ENCODE measurements around the gene CERCAM.

Gene CERCAM

GRCh38 chr9:128405077-128405779, 15.4 kb upstream of the CERCAM start:
- Histone ChIP-seq H3K36me3 (ENCODE audit: control insufficient read depth in 1 of 2, insufficient read depth in 2 of 2, low read depth in 1 of 2, low read length in 2 of 2) (no peaks in the 10 kb centered on the region), H3K4me2 (ENCODE audit: low read length, poor library complexity, severe bottlenecking) (no peak overlapping the region), H2BK5ac (ENCODE audit: low read depth, low read length, poor library complexity, severe bottlenecking) (no peak overlapping the region), H2BK15ac (ENCODE audit: low read depth, poor library complexity, severe bottlenecking) (no peak overlapping the region), H4K91ac (ENCODE audit: low read length) (peak overlapping the region; percentile 1), H3K4me1 (ENCODE audit: control insufficient read depth, insufficient read depth, low read depth, low read length) (peaks cover 20% of the 10 kb centered on the region), H4K8ac (ENCODE audit: low read length) (peak overlapping the region; percentile 45), H2AFZ (ENCODE audit: low read depth, low read length) (peak overlapping the region; percentile 16), H3K27me3 (ENCODE audit: control insufficient read depth in 1 of 2, insufficient read depth in 1 of 2, low read length in 2 of 2) (peaks cover 6 to 9% of the 10 kb centered on the region in 2 experiments), H2BK120ac (ENCODE audit: low read depth, low read length) (no peak overlapping the region), H3K9ac (ENCODE audit: low read length) (peak overlapping the region; percentile 32), H3K23ac (ENCODE audit: low read length in 2 of 2) (peak overlapping the region in 1 of 2 experiments; percentile 42), H2AK5ac (ENCODE audit: low read length, severe bottlenecking) (no peak overlapping the region), H3K27ac (ENCODE audit: low read length, poor library complexity, severe bottlenecking) (no peak overlapping the region), H3K4me3 (ENCODE audit: insufficient read depth in 1 of 2, low read depth in 1 of 2, low read length in 2 of 2) (no peak overlapping the region), H2BK12ac (ENCODE audit: low read length in 2 of 2) (no peak overlapping the region), H3K4ac (ENCODE audit: low read depth in 1 of 2, low read length in 2 of 2) (no peak overlapping the region), H3K79me1 (replicated peaks; ENCODE audit: low read length, poor library complexity, severe bottlenecking) (no peaks in the 10 kb centered on the region), H3K18ac (ENCODE audit: low read depth in 1 of 2, low read length in 2 of 2) (peak overlapping the region in 1 of 2 experiments; percentile 42), H3K14ac (ENCODE audit: low read length in 2 of 2) (no peak overlapping the region), H3K9me3 (ENCODE audit: control insufficient read depth, low read length) (no peaks in the 10 kb centered on the region)
- DNase-seq, result no peak
- WGBS, result 63% methylated on average over 12 of the region's 20 CpGs

- no peak for DNase-seq
- H3K14ac ChIP-seq (ENCODE audit: low read length in 2 of 2), result no peak overlapping the region
- H2BK15ac ChIP-seq (ENCODE audit: low read depth, poor library complexity, severe bottlenecking), result no peak overlapping the region
- H3K4me1 ChIP-seq (ENCODE audit: control insufficient read depth, insufficient read depth, low read depth, low read length), result peaks cover 20% of the 10 kb centered on the region
- peak overlapping the region; percentile 32 for H3K9ac ChIP-seq (ENCODE audit: low read length)
- 88% methylated on average over 6 of the region's 7 CpGs for whole genome bisulfite sequencing
- H2AK5ac ChIP-seq (ENCODE audit: low read length, severe bottlenecking), result no peak overlapping the region
- no peak overlapping the region for H3K4ac ChIP-seq (ENCODE audit: low read depth in 1 of 2, low read length in 2 of 2)
- no peaks in the 10 kb centered on the region for H3K79me1 ChIP-seq (replicated peaks; ENCODE audit: low read length, poor library complexity, severe bottlenecking)
- no peak overlapping the region for H3K4me3 ChIP-seq (ENCODE audit: insufficient read depth in 1 of 2, low read depth in 1 of 2, low read length in 2 of 2)
- H3K36me3 ChIP-seq (ENCODE audit: control insufficient read depth in 1 of 2, insufficient read depth in 2 of 2, low read depth in 1 of 2, low read length in 2 of 2), result no peaks in the 10 kb centered on the region
- H3K23ac ChIP-seq (ENCODE audit: low read length in 2 of 2), result no peak overlapping the region
- H2BK120ac ChIP-seq (ENCODE audit: low read depth, low read length), result no peak overlapping the region
- H3K27me3 ChIP-seq (ENCODE audit: control insufficient read depth in 1 of 2, insufficient read depth in 1 of 2, low read length in 2 of 2), result peaks cover under 1 to 9% of the 10 kb centered on the region in 2 experiments
- no peaks in the 10 kb centered on the region for H3K9me3 ChIP-seq (ENCODE audit: control insufficient read depth, low read length)
- no peak overlapping the region for H3K4me2 ChIP-seq (ENCODE audit: low read length, poor library complexity, severe bottlenecking)
- no peak overlapping the region for H2AFZ ChIP-seq (ENCODE audit: low read depth, low read length)
- H3K18ac ChIP-seq (ENCODE audit: low read depth in 1 of 2, low read length in 2 of 2), result no peak overlapping the region
- H4K8ac ChIP-seq (ENCODE audit: low read length), result no peak overlapping the region
- no peak overlapping the region for H3K27ac ChIP-seq (ENCODE audit: low read length, poor library complexity, severe bottlenecking)
- no peak overlapping the region for H4K91ac ChIP-seq (ENCODE audit: low read length)
- H2BK5ac ChIP-seq (ENCODE audit: low read depth, low read length, poor library complexity, severe bottlenecking), result no peak overlapping the region
- no peak overlapping the region for H2BK12ac ChIP-seq (ENCODE audit: low read length in 2 of 2)
Measured at GRCh38 chr9:128405780-128406171, 14.9 kb upstream of the CERCAM start.

- Histone ChIP-seq H3K4ac (ENCODE audit: low read depth in 1 of 2, low read length in 2 of 2) (no peak overlapping the region), H3K4me2 (ENCODE audit: low read length, poor library complexity, severe bottlenecking) (no peak overlapping the region), H4K8ac (ENCODE audit: low read length) (no peak overlapping the region), H3K9ac (ENCODE audit: low read length) (peak overlapping the region; percentile 35), H2BK120ac (ENCODE audit: low read depth, low read length) (no peak overlapping the region), H3K4me1 (ENCODE audit: control insufficient read depth, insufficient read depth, low read depth, low read length) (peaks cover 20% of the 10 kb centered on the region), H3K27me3 (ENCODE audit: control insufficient read depth in 1 of 2, insufficient read depth in 1 of 2, low read length in 2 of 2) (peaks cover 6 to 17% of the 10 kb centered on the region in 2 experiments), H2AFZ (ENCODE audit: low read depth, low read length) (peak overlapping the region; percentile 36), H2BK5ac (ENCODE audit: low read depth, low read length, poor library complexity, severe bottlenecking) (no peak overlapping the region), H3K9me3 (ENCODE audit: control insufficient read depth, low read length) (no peaks in the 10 kb centered on the region), H3K14ac (ENCODE audit: low read length in 2 of 2) (no peak overlapping the region), H3K79me1 (replicated peaks; ENCODE audit: low read length, poor library complexity, severe bottlenecking) (no peaks in the 10 kb centered on the region), H2BK15ac (ENCODE audit: low read depth, poor library complexity, severe bottlenecking) (no peak overlapping the region), H3K18ac (ENCODE audit: low read depth in 1 of 2, low read length in 2 of 2) (no peak overlapping the region), H3K23ac (ENCODE audit: low read length in 2 of 2) (no peak overlapping the region), H3K27ac (ENCODE audit: low read length, poor library complexity, severe bottlenecking) (no peak overlapping the region), H2AK5ac (ENCODE audit: low read length, severe bottlenecking) (no peak overlapping the region), H2BK12ac (ENCODE audit: low read length in 2 of 2) (no peak overlapping the region), H3K4me3 (ENCODE audit: insufficient read depth in 1 of 2, low read depth in 1 of 2, low read length in 2 of 2) (no peak overlapping the region), H4K91ac (ENCODE audit: low read length) (no peak overlapping the region), H3K36me3 (ENCODE audit: control insufficient read depth in 1 of 2, insufficient read depth in 2 of 2, low read depth in 1 of 2, low read length in 2 of 2) (no peaks in the 10 kb centered on the region)
- DNase-seq, result no peak
- 69% methylated on average over 9 of the region's 9 CpGs for WGBS
Measured at GRCh38 chr9:128406848-128407391, 13.7 kb upstream of the CERCAM start.

- no peak overlapping the region for H3K4me2 ChIP-seq (ENCODE audit: low read length, poor library complexity, severe bottlenecking)
- H4K8ac ChIP-seq (ENCODE audit: low read length), result no peak overlapping the region
- no peaks in the 10 kb centered on the region for H3K79me1 ChIP-seq (replicated peaks; ENCODE audit: low read length, poor library complexity, severe bottlenecking)
- H3K18ac ChIP-seq (ENCODE audit: low read depth in 1 of 2, low read length in 2 of 2), result no peak overlapping the region
- H4K91ac ChIP-seq (ENCODE audit: low read length), result no peak overlapping the region
- no peaks in the 10 kb centered on the region for H3K36me3 ChIP-seq (ENCODE audit: control insufficient read depth in 1 of 2, insufficient read depth in 2 of 2, low read depth in 1 of 2, low read length in 2 of 2)
- H3K27ac ChIP-seq (ENCODE audit: low read length, poor library complexity, severe bottlenecking), result no peak overlapping the region
- H3K4me3 ChIP-seq (ENCODE audit: insufficient read depth in 1 of 2, low read depth in 1 of 2, low read length in 2 of 2), result no peak overlapping the region
- no peak overlapping the region for H3K23ac ChIP-seq (ENCODE audit: low read length in 2 of 2)
- no peak for DNase-seq
- no peak overlapping the region for H2BK12ac ChIP-seq (ENCODE audit: low read length in 2 of 2)
- H2BK120ac ChIP-seq (ENCODE audit: low read depth, low read length), result no peak overlapping the region
- H3K9me3 ChIP-seq (ENCODE audit: control insufficient read depth, low read length), result no peaks in the 10 kb centered on the region
- H3K9ac ChIP-seq (ENCODE audit: low read length), result no peak overlapping the region
- H2BK15ac ChIP-seq (ENCODE audit: low read depth, poor library complexity, severe bottlenecking), result no peak overlapping the region
- no peak overlapping the region for H2BK5ac ChIP-seq (ENCODE audit: low read depth, low read length, poor library complexity, severe bottlenecking)
- no peak overlapping the region for H3K4ac ChIP-seq (ENCODE audit: low read depth in 1 of 2, low read length in 2 of 2)
- peaks cover 26% of the 10 kb centered on the region in 2 experiments for H3K27me3 ChIP-seq (ENCODE audit: control insufficient read depth in 1 of 2, insufficient read depth in 1 of 2, low read length in 2 of 2)
- no peak overlapping the region for H3K14ac ChIP-seq (ENCODE audit: low read length in 2 of 2)
- 34% methylated on average over 22 of the region's 26 CpGs for WGBS
- peaks cover 22% of the 10 kb centered on the region for H3K4me1 ChIP-seq (ENCODE audit: control insufficient read depth, insufficient read depth, low read depth, low read length)
- H2AK5ac ChIP-seq (ENCODE audit: low read length, severe bottlenecking), result no peak overlapping the region
- no peak overlapping the region for H2AFZ ChIP-seq (ENCODE audit: low read depth, low read length)
Measured at GRCh38 chr9:128408963-128409431, 11.7 kb upstream of the CERCAM start.
